ENCODE results near the gene CLPSL2.
A peak's percentile ranks its signal among the peaks of the same experiment; 100 is the strongest.
"Not testable (repeated sequence)": the region's sequence is repeated elsewhere in the genome, so short reads cannot be mapped to it uniquely, and the experiment has no call there.

The CLPSL2 gene

GRCh38 chr6:35776364-35777215 lies at the start of gene CLPSL2:
Gene CLPSL2, plus strand, starts transcription at chr6:35776598. Its CDS starts 21 bp downstream, at chr6:35776619.
- DNase-seq, result no peak

- DNase-seq, result peak; percentile 74
Measured at GRCh38 chr6:35727231-35727934, 49.0 kb upstream of the CLPSL2 start.

GRCh38 chr6:35727935-35728682 lies 48.3 kb upstream of the CLPSL2 start:
- DNase-seq, result peak; percentile 66

- no peak for DNase-seq
Measured at GRCh38 chr6:35728683-35729678, 47.4 kb upstream of the CLPSL2 start.

GRCh38 chr6:35729722-35730121 lies 46.7 kb upstream of the CLPSL2 start:
- no peak for DNase-seq

- no peak for DNase-seq
Measured at GRCh38 chr6:35730745-35731413, 45.5 kb upstream of the CLPSL2 start.

- DNase-seq, result peak; percentile 70
Measured at GRCh38 chr6:35731414-35731735, 45.0 kb upstream of the CLPSL2 start.

GRCh38 chr6:35731736-35732532 lies 44.5 kb upstream of the CLPSL2 start:
- peak; percentile 75 for DNase-seq

- no peak for DNase-seq
Measured at GRCh38 chr6:35733633-35734032, 42.8 kb upstream of the CLPSL2 start.

GRCh38 chr6:35734319-35734718 lies 42.1 kb upstream of the CLPSL2 start:
- not testable (repeated sequence) for DNase-seq

- no peak for DNase-seq
Measured at GRCh38 chr6:35735452-35735851, 40.9 kb upstream of the CLPSL2 start.

- DNase-seq, result peak; percentile 44
Measured at GRCh38 chr6:35736253-35736894, 40.0 kb upstream of the CLPSL2 start.

- DNase-seq, result no peak
Measured at GRCh38 chr6:35736982-35737412, 39.4 kb upstream of the CLPSL2 start, which contains the start of gene ARMC12. Gene ARMC12, plus strand, starts transcription at chr6:35737032. Its CDS starts 77 bp downstream, at chr6:35737109.

GRCh38 chr6:35737413-35738211 lies 38.8 kb upstream of the CLPSL2 start:
- DNase-seq, result peak; percentile 88

GRCh38 chr6:35739645-35740524 lies 36.5 kb upstream of the CLPSL2 start:
- no peak for DNase-seq

GRCh38 chr6:35742842-35743241 lies 33.6 kb upstream of the CLPSL2 start:
- no peak for DNase-seq

- DNase-seq, result no peak
Measured at GRCh38 chr6:35745509-35745908, 30.9 kb upstream of the CLPSL2 start.

GRCh38 chr6:35746516-35746915 lies 29.9 kb upstream of the CLPSL2 start:
- DNase-seq, result no peak
